ENCODE results near the gene TPD52L1.

TPD52L1 gene

DNA sequence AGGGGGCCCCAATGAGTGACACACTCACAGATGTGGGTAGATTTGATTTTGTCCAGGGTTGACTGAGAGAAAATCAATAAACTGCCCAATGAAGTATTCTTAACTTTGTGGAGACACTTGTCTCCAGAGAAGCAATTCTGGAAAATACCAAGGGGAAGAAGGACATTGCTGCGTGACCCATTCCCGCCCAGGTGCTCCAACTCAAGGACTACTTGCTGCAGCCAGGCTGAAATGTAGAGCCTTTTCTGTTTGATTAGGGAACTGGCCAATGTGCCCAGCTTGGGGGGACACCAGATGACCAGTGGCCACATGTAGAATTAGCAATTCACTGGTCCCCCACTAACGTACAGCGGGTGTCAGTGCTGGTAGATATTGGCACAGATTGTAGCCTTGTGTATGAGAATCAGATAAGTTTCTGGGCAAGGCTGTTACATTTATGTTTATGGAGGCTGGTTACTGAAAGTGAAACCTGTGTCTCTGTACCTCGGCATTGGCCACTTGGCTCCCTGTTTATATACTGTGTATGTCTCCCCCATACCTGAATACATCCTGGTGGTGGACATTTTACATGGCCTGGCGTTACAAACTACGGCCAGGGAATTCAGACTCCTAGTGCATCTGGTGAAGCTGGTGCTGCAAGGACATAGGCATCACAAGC lies 115.9 kb downstream of the TPD52L1 start:
- no peak overlapping the region for H3K4me3 ChIP-seq (ENCODE audit: low read depth, low read length)
- DNase-seq (ENCODE audit: low read depth), result no peak
- TF ChIP-seq, protein P1, sequence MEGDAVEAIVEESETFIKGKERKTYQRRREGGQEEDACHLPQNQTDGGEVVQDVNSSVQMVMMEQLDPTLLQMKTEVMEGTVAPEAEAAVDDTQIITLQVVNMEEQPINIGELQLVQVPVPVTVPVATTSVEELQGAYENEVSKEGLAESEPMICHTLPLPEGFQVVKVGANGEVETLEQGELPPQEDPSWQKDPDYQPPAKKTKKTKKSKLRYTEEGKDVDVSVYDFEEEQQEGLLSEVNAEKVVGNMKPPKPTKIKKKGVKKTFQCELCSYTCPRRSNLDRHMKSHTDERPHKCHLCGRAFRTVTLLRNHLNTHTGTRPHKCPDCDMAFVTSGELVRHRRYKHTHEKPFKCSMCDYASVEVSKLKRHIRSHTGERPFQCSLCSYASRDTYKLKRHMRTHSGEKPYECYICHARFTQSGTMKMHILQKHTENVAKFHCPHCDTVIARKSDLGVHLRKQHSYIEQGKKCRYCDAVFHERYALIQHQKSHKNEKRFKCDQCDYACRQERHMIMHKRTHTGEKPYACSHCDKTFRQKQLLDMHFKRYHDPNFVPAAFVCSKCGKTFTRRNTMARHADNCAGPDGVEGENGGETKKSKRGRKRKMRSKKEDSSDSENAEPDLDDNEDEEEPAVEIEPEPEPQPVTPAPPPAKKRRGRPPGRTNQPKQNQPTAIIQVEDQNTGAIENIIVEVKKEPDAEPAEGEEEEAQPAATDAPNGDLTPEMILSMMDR (IDR thresholded peaks at IDR 0.05; ENCODE audit: control insufficient read depth, extremely low read depth, insufficient read depth), result no peak

DNA sequence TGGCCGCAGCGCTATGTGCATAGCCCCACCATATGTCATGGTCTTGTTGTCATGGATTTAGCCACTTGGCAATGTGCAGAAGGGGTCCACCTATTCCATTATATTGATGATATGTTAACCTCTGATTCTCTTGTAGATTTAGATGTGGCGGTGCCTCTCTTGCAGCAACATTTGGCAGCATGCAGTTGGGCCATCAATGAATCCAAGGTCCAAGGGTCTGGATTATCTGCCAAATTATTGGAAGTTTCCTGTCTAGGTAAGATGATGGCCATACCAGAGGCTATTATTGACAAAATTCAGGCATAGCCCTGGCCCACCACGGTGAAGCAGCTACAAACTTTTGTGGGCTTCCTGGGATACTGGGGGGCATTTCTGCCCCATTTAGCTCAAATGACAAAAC lies 116.8 kb downstream of the TPD52L1 start:
- no peak for DNase-seq (ENCODE audit: low read depth)
- H3K4me3 ChIP-seq (ENCODE audit: low read depth, low read length), result no peak overlapping the region
- TF ChIP-seq, protein P1 (IDR thresholded peaks at IDR 0.05; ENCODE audit: control insufficient read depth, extremely low read depth, insufficient read depth), result no peak

DNA sequence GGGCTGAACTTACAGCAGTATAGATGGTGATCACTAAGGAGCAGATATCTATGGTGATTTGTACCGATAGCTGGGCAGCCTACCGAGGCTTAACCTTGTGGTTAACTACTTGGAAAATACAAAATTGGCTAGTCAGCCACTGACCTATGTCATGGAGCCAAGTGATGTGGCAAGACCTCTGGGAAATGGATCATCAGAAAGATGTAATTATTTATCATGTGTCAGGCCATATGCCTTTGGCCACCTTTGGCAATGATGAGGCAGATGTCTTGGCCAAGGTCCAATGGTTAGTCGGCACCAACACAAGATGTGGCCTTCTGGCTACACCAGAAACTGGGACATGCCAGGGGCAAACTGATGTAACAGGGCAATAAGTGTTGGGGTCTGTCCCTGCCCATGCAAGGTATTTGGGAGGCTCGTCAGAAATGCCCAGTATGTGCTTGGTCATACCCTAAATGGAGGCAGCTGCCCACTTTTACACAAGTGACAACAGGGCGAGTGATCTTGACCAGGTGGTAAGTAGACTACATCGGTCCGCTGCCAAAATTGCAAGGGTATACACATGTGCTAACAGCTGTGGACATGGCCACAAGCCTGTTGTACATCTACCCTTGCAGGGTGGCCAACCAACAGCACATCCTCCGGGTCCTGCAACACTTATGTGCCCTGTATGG lies 118.0 kb downstream of the TPD52L1 start:
- H3K4me3 ChIP-seq (ENCODE audit: low read depth, low read length), result no peak overlapping the region
- DNase-seq (ENCODE audit: low read depth), result no peak
- TF ChIP-seq, protein P1 (IDR thresholded peaks at IDR 0.05; ENCODE audit: control insufficient read depth, extremely low read depth, insufficient read depth), result no peak

DNA sequence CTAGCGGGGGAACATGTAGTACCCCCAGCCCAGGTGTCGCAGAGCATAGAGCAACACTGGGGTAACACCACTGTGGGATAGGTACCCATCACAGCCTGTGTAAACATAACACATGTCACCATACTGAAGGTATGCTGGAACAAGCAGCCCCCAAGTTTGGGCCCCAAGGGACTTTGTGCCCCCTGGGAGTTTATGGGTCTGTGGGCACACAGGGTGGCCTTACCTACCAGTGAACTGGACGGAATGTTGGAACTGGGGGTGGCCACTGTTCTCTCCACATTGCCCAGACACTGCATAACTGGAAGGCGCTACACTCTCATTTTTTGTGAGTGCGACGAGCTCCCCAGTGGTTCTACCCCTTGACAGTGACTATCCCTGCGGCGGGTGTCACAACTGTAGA lies 119.7 kb downstream of the TPD52L1 start:
- no peak for DNase-seq (ENCODE audit: low read depth)
- TF ChIP-seq, protein P1 (IDR thresholded peaks at IDR 0.05; ENCODE audit: control insufficient read depth, extremely low read depth, insufficient read depth), result no peak
- no peak overlapping the region for H3K4me3 ChIP-seq (ENCODE audit: low read depth, low read length)

DNA sequence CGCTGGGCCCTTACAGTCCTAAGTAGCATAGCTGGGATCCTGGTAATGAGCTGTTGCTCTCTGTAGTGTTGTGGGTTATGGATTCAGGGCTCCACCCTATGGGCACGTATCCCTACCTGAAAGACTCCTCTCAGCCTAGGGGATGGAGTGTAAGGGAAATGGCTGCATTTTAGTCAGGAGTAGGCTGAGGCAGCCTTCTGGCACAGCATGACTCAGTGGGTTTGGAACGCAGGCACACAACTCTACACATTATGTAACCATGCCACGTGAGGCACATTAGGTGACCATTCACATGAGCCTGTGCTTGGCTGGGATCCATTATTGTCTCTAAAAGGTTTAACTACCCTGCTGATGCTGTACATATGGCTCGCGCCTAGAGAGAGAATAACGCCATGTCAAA lies 120.4 kb downstream of the TPD52L1 start:
- no peak overlapping the region for H3K4me3 ChIP-seq (ENCODE audit: low read depth, low read length)
- no peak for DNase-seq (ENCODE audit: low read depth)

DNA sequence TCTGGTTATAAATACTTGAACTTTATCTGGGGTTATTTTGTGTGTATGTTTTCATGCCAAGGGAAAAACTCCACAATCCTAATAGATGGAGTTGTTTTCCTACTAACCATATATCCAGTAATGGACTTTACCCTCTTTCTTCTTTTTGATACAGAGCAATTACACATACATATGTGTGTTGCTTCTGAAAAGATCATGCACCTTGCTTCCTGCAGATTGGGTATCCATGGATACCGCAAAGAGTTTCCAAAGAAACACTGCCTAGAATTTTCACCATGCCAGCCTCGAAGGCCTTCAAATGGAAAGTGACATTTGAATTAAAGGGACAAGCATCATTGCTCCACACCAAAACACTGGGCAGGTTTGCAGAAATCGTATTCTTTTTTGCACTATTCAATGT lies 121.4 kb downstream of the TPD52L1 start:
- DNase-seq (ENCODE audit: low read depth), result no peak
- H3K4me3 ChIP-seq (ENCODE audit: low read depth, low read length), result no peak overlapping the region
- TF ChIP-seq, protein P1 (IDR thresholded peaks at IDR 0.05; ENCODE audit: control insufficient read depth, extremely low read depth, insufficient read depth), result no peak

More for the DNA sequence above, 120.4 kb downstream of the TPD52L1 start:
- TF ChIP-seq, protein P1 (IDR thresholded peaks at IDR 0.05; ENCODE audit: control insufficient read depth, extremely low read depth, insufficient read depth), result no peak
